Hippocampal formation (tissue), 2 donors: Measurements from ENCODE around the gene DDX47.
"Not testable (repeated sequence)": the region's sequence is repeated elsewhere in the genome, so short reads cannot be mapped to it uniquely, and the experiment has no call there.

Source experiments
- DNase-seq, 2 donors: peaks; one replicate each; lab custom pipeline; 2025; lab: John Stamatoyannopoulos, UW

DDX47 gene

DNA sequence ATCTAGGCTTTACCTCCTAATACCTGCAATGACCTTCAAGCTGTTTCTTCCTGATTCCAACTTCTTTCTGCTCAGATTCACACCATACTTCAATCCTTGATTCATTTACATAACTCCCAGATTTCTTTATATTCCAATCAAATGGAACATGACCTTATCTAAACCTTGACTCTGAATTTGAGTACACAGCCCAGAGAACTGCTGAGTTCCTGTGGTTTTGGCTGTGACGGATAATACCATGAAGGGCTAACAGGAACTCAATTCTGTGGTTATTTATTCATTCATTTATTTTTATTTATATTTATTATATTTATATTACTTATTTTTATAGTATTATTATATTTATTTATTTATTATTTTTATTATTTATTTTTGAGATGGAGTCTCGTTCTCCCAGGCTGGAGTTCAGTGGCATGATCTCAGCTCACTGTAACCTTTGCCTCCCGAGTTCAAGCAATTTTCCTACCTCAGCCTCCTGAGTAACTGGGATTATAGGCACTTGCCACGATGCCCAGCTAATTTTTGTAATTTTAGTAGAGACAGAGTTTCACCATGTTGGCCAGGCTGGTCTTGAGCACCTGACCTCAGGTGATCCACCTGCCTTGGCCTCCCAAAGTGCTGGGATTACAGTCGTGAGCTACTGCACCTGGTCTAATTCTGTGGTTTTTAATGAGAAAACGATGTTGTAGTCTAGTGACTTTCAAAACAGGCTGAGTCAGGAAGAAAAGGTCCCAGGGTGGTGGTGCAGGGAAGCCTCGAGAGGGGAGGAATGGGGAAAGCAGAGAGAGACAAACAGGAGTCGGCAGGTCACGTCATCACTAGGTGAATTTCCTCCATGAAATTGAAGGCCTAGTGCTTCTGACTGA is 16.0 kb upstream of the DDX47 start:
- DNase-seq, result no peak

DNA sequence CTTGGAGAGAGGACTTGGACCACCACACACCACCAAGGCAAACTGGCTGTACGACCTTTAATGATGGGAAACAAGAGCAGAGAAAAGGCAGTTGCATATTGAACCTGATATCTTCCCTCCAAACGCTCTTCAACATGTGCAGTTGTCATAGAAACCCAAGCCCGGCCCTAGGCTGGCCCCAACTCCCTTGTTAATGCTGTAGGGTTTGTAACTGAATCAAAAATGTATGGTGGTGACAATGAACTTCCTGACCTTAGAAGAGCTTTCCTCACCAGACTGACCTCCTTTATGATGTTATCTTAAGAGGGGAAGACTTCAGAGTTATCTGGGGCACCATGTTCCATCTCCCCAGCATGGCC is 15.4 kb upstream of the DDX47 start:
- DNase-seq, result no peak

DNA sequence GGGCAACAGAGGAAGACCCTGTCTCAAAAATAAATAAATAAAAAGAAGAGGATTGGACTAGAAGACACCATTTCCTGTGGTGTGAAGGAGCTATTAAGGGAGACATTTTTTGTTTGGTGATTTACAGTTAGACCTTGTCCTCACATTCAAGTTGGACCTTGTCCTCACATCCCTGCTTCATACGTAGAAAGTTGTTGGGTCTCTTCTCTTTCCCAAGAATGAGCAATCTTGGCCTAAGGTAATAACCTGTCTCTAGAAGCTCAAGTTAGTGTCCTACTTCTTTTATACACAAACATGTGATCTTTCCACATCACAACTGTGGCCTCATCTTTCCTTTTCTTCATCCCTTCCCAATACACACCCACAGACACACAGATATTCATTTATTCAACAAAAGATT is 14.7 kb upstream of the DDX47 start:
- DNase-seq, result no peak

DNA sequence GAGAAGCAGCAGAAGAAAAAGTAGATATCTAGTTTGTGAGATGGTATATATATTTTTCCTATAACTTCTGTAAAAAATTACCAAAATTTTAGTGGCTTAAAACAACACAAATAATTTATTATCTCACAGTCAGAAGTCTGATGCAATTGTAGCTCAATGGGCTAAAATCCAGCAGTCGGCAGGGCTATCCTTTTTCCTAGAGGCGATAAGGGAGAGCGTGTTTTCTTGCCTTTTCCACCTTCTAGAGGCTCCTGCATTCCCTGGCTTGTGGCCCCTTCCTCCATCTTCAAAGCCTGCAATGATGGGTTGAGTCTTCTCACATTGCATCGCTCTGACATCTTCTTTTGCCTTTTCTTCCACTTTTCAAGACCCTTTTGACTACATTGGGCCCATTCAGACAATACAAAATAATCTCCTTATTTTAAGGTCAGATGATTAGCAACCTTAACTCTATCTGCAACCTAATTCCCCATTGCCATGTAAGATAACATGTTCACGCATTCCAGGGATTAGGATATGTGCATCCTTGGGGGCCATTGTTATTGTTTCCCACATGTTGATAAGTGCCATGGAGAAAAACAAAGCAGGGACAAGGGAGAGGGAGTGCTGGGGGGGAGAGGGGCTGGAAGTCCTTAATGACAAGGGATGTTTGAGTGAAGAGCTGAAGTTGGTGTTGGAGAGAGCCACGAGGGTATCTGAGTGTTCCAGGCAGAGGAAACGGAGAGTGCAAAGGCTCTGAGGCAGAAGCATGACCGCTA is 13.8 kb upstream of the DDX47 start:
- DNase-seq, result no peak

- no peak for DNase-seq
These were observed 12.6 kb upstream of the DDX47 start for GRCh38 chr12:12800406-12801180.

DNA sequence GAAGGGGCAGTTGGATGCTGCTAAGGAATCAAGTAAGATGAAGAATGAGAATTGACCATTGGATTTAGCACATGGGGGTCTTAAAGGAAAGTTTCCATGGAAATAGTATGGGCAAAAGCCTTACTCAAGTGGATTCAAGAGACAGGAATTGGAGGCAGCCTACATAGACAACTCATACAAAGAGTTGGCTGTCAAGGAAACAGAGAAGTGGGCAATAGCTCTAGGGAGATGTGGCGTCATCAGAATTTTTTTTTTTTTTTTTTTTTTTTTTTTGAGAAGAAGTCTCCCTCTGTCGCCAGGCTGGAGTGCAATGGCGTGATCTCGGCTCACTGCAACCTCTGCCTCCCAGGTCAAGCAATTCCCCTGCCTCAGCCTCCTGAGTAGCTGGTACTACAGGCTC is 11.5 kb upstream of the DDX47 start:
- DNase-seq, result not testable (repeated sequence)

GRCh38 chr12:12803186-12803585 is 10.0 kb upstream of the DDX47 start:
- DNase-seq, result no peak

GRCh38 chr12:12804011-12804410 is 9.1 kb upstream of the DDX47 start:
- DNase-seq, result no peak

DNA sequence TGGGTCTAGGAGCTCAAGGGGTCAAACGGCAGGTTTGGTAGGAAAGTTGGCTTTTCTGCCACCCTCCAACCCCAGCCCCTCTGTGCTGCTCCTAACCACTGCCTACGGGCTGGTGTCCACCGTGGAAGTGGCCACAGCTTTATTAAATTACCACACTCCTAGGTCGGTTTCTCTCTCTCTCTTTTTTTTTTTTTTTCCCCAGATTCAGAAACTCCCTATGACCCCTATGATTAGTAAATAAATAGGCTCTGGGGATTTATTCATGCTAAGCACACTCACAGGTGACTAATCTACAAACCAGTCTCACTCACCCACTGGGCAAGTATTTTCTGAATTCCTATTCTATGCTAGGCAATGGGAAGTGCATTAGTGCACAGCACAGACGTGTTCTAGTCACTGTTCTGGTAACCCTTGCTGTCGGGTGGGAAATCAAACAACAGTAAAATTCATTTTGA is 8.7 kb upstream of the DDX47 start:
- no peak for DNase-seq

GRCh38 chr12:12806784-12807516 is 6.2 kb upstream of the DDX47 start:
- no peak for DNase-seq

GRCh38 chr12:12807517-12807903 is 5.6 kb upstream of the DDX47 start:
- DNase-seq, result not testable (repeated sequence)

- peak in 1 of 2 donors; percentile 11 for DNase-seq
These were observed 5.0 kb upstream of the DDX47 start for GRCh38 chr12:12807970-12808702.

DNA sequence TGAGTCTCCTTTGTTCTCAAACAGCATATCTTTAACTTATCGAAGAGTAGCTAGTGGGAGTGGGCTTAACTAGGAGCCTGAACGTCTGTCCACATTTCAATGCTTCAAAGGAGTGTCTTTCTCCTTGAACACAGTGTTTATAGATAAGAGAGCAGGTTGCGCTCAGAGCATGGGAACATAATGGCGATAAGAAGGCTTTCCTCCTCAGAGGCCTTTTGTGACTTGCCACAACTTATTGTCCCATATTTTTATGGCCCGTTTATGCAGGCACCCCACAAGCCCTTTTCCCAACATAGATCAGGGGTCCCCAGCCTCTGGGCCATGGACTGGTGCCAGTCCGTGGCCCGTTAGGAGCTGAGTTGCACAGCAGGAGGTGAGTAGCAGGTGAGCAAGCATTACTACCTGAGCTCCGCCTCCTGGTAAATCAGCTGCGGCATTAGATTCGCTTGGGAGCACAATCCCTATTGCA is 2.6 kb upstream of the DDX47 start:
- DNase-seq, result no peak

DNA sequence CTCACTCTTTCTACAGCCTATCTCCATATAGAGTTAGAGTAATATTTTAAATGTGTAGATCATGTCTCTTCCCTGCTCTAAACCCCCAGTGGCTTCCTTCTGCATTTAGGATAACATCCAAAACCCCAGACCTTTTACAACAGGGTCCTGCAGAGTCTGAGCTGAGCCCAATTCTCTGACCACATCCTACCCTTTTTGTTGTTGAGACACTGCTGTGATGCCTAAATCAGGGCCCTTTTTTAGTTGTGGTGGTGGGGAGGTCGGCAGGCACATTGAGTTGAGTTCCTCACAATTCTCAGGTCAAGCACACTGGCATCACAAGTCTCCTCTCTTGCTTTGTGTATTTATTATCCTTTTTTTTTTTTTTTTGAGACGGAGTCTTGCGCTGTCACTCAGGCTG is 1.8 kb upstream of the DDX47 start:
- no peak for DNase-seq

DNA sequence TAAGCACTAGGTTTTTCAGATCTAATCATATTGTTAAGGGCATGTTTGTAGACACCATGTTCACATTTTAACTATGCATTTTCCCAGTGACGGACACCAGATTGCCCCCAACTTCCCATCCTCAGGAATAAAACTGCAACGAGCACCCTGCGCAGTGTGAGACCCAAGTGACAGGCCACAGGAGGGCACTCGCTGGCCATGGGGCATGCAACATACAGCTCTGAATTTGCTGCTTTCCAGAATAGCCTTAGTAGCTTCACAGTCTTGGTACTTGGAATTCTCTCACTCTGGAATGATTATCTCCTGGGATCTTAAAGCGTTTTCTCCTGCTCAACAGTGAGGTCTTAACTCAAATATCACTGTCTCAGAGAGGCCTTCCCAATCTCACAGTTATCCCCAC is 972 bp upstream of the DDX47 start:
- DNase-seq, result no peak

GRCh38 chr12:12812618-12813119 is 477 bp upstream of the DDX47 start:
- no peak for DNase-seq

DNA sequence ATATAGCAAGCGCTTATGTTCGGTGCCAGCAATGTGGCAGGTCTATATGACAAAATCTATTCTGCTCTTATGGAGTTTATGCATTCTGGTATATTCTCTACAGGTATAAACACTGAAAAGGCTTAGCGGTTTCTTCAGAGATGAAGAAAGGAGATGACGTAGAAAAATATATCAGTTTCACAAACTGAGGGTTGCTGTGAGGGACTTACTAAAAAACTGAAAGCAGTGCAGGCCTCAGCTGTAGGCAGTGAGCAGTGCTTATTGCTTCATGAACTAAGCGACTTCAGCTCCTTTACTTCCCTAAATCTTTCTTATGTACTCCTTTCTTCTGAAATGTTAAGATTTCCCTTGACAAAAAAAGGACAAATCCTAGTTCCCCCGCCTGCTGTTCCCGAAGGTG is 4.5 kb downstream of the DDX47 start:
- DNase-seq, result no peak

- no peak for DNase-seq
These were observed 5.6 kb downstream of the DDX47 start for GRCh38 chr12:12818701-12819100.

DNA sequence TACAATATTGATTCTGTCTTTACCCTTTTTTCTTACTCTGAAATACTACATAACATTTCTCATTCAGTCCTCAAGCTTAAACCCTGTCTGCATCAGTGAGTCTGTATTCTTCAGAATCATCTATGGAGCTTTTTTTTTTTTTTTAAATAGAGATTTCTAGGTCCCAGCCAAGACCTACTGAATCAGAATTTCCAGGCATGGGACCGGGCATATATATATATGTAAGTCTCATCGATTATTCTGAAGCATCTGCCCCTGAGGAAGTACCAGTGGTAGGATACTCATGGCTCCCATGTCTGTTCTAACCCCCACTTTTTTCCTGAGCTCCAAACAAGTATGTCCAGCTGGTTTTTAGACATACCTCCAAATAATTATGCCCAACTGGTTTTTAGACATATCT is 6.1 kb downstream of the DDX47 start:
- no peak for DNase-seq

DNA sequence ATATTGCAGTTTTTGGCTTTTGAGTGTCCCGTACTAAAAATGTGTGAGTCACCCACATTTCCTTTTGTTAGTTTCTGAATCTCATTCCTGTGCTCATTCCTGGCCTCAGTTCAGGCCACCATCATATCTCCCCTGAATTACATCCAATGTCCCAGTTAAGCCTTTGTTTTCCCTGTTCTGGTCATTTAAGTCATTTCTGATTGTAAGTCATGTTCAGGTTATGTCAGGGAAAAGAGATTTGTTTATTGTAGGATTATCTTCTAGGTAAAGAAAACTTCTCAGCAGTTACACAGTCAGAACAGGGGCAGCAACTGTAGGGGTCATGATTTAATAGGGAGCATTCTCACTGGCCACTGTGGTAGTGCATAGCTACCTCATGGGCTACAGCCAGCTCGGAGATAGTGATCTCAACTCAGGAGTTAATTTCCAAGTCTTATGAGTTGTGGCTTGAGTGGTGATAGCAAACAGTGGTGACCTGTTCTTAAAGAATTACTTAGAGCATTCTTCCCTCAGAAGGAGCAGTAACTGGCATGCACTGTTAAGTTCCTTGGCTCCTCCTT is 6.7 kb downstream of the DDX47 start:
- DNase-seq, result no peak
